ENCODE data around the gene CDH16. TPM values are rescaled to one million over a fixed set of nuclear protein-coding genes. Genes with fewer than 3 reads are reported as not detected.
"Not testable (repeated sequence)": the region's sequence is repeated elsewhere in the genome, so short reads cannot be mapped to it uniquely, and the experiment has no call there.

The CDH16 gene
- total RNA-seq, 4 donors from 2014 or later: 11.3 to 19.5 (median 15.4) TPM; not detected in 1

DNA sequence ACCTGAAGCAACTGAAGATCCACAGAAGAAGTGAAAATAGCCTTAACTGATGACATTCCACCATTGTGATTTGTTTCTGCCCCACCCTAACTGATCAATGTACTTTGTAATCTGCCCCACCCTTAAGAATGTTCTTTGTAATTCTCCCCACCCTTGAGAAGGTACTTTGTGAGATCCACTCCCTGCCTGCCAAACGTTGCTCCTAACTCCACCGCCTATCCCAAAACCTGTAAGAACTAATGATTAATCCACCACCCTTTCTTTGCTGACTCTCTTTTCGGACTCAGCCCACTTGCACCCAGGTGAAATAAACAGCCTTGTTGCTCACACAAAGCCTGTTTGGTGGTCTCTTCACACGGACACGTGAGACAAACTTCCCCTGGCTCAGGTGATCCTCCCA, 22.0 kb downstream of the CDH16 start:
- not testable (repeated sequence) for H3K9me3 ChIP-seq, H3K27me3 ChIP-seq, H3K36me3 ChIP-seq, H3K4me3 ChIP-seq
- TF ChIP-seq POLR2A (IDR thresholded peaks at IDR 0.05): peak in 1 of 2 donors; percentile 50
- peak in 1 of 3 donors; percentile 48 for DNase-seq
- peaks cover 3 to 47% (median 11%) of the 10 kb centered on the region in 4 donors for H3K4me1 ChIP-seq
- H3K27ac ChIP-seq: peak overlapping the region in 3 of 4 donors; percentile 54 to 82 (median 71)

DNA sequence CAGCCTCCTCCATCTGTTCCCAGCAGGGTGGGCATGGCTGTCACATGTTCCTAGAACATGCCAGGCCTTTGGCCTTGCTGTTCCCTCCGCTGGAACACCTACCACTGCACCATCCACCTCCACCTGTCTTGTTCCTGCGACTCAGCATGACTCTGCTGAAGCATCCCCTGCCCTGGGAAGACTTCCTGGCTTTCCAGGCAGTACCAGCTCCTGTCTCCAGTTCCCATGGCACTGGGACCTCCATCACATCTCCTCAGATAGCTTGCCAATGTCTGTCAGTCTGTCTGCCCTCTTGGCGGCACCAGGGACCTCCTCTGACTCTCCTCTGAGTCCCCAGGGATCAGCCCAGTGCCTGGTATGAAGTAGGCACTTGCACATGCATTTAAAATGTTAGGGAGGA, 22.7 kb downstream of the CDH16 start:
- Histone ChIP-seq H3K4me1 (peaks cover 3 to 40% (median 11%) of the 10 kb centered on the region in 4 donors), H3K9me3 (no peaks in the 10 kb centered on the region), H3K4me3 (no peak overlapping the region), H3K27me3 (no peaks in the 10 kb centered on the region), H3K36me3 (no peaks in the 10 kb centered on the region), H3K27ac (peak overlapping the region in 3 of 4 donors; percentile 54 to 82 (median 71))
- DNase-seq: no peak
- TF ChIP-seq, protein P1, sequence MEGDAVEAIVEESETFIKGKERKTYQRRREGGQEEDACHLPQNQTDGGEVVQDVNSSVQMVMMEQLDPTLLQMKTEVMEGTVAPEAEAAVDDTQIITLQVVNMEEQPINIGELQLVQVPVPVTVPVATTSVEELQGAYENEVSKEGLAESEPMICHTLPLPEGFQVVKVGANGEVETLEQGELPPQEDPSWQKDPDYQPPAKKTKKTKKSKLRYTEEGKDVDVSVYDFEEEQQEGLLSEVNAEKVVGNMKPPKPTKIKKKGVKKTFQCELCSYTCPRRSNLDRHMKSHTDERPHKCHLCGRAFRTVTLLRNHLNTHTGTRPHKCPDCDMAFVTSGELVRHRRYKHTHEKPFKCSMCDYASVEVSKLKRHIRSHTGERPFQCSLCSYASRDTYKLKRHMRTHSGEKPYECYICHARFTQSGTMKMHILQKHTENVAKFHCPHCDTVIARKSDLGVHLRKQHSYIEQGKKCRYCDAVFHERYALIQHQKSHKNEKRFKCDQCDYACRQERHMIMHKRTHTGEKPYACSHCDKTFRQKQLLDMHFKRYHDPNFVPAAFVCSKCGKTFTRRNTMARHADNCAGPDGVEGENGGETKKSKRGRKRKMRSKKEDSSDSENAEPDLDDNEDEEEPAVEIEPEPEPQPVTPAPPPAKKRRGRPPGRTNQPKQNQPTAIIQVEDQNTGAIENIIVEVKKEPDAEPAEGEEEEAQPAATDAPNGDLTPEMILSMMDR (IDR thresholded peaks at IDR 0.05): no peak
- TF ChIP-seq POLR2A (IDR thresholded peaks at IDR 0.05): no peak

DNA sequence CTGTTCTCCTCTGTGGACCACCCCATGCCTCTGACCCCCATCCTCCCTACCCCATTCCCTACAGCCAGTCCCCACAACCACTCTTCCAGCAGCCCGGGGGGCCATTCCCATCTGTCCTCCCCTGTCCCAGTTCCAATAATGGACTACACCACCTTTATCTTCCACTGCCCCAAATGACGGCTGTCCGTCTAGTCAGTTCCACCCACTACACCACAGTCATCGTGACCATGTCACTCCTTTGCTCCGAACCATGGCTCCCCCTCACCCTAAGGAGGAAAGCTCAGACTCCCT, 23.1 kb downstream of the CDH16 start:
- H3K4me3 ChIP-seq: no peak overlapping the region
- DNase-seq: no peak
- H3K27me3 ChIP-seq: no peaks in the 10 kb centered on the region
- H3K27ac ChIP-seq: peak overlapping the region in 3 of 4 donors; percentile 54 to 82 (median 71)
- no peaks in the 10 kb centered on the region for H3K9me3 ChIP-seq
- peaks cover 3 to 36% (median 11%) of the 10 kb centered on the region in 4 donors for H3K4me1 ChIP-seq
- no peak for TF ChIP-seq POLR2A (IDR thresholded peaks at IDR 0.05)
- TF ChIP-seq, protein P1 (IDR thresholded peaks at IDR 0.05): no peak
- no peaks in the 10 kb centered on the region for H3K36me3 ChIP-seq

DNA sequence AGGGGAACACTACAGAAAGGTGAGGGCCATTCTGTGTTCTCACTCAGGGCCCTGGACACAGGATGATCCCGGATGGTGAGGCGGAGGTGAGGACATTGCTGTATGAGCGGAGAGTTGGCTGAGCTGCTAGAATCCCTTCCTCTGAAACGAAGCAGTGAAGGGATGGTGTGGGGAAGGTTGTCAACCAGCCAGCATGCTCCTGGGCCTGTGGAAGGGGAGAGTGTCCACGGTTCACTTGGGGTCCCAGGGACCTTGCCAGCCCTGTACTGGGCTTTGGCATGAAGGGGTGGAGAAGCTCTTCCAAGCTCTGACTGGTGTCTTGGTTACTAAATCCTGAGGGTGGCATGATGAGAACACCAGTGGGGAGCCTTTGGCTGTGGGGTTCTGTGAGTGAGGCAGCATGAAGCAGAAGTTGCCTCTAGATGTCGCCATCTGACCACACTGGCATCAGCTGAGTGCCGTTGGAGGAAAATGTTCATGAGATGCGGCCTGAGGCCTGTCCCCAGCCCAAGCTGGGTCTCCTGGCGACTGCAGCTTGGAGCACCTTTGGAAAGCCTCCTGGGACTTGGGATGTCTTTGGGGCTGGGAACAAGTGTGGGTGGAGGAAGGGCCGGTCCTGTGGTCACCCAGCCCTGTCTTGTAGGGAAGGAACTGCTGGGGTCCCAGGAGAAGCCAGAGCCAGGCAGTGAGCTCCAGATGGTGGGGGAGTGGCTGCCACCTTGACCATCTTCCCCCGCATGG, 23.6 kb downstream of the CDH16 start:
- Histone ChIP-seq H3K36me3 (no peaks in the 10 kb centered on the region), H3K27ac (peak overlapping the region in 3 of 4 donors; percentile 54 to 82 (median 71)), H3K9me3 (no peaks in the 10 kb centered on the region), H3K4me3 (no peak overlapping the region), H3K27me3 (no peaks in the 10 kb centered on the region), H3K4me1 (peaks cover 3 to 31% (median 10%) of the 10 kb centered on the region in 4 donors)
- TF ChIP-seq, protein P1 (IDR thresholded peaks at IDR 0.05): peak in 5 of 6 experiments; percentile 16 to 96 (median 89)
- TF ChIP-seq POLR2A (IDR thresholded peaks at IDR 0.05): no peak
- DNase-seq: peak; percentile 30 to 87 (median 75)

DNA sequence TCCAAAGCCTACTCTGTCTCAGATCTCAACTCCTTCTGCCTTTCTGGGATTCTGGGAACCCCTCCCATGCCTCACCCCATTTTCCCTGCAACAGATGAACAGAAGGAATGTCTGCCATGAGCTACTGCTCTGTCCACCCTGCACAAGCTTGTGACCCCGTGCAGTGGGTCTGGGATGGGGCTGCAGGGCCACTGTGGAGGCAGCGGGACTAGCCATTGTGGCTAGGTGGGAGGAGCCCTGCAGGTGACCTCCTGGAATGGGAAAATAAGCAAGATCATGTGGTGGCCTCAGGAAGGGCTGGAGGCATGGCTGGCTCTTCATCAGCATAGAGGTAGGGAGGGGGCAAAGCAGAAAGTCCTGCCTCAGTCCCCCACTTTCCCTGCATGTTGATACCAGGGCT, 24.6 kb downstream of the CDH16 start:
- Histone ChIP-seq H3K9me3 (no peaks in the 10 kb centered on the region), H3K36me3 (no peaks in the 10 kb centered on the region), H3K4me3 (no peak overlapping the region), H3K27ac (no peak overlapping the region), H3K27me3 (no peaks in the 10 kb centered on the region), H3K4me1 (peaks cover 3 to 20% (median 4%) of the 10 kb centered on the region in 4 donors)
- DNase-seq: no peak
- TF ChIP-seq, protein P1 (IDR thresholded peaks at IDR 0.05): no peak
- TF ChIP-seq POLR2A (IDR thresholded peaks at IDR 0.05): no peak

DNA sequence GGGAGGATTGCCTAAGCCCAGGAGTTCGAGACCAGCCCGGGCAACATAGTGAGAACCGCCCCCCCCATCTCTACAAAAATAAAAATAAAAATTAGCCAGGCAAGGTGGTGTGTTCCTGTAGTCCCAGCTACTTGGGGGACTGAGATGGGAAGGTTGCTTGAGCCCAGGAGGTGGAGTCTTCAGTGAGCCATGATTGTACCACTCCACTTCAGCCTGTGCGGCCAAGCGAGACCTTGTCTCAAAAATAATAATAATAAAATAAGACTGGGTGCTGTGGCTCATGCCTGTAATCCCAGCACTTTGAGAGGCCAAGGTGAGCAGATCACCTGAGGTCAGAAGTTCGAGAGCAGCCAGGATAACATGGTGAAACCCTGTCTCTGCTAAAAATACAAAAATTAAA, 26.9 kb downstream of the CDH16 start:
- Histone ChIP-seq H3K36me3 (peaks cover 0 to 3% (median 0%) of the 10 kb centered on the region in 3 donors), H3K4me3 (no peak overlapping the region), H3K9me3 (no peaks in the 10 kb centered on the region), H3K27me3 (no peaks in the 10 kb centered on the region), H3K4me1 (peaks cover 3 to 13% (median 4%) of the 10 kb centered on the region in 4 donors), H3K27ac (no peak overlapping the region)
- DNase-seq: no peak
- TF ChIP-seq, protein P1 (IDR thresholded peaks at IDR 0.05): no peak
- TF ChIP-seq POLR2A (IDR thresholded peaks at IDR 0.05): no peak
